BLaER1 (cell line): ENCODE data around the gene FOXK1.

Experiments used
- H3K27ac ChIP-seq: shearing (Covaris generic); formaldehyde crosslinking; 2 replicates; pipeline ENCODE4 v1.8.1; 2022
- H3K27me3 ChIP-seq: shearing (Covaris generic); formaldehyde crosslinking; 2 replicates; pipeline ENCODE4 v1.8.1; 2022
- H3K36me3 ChIP-seq: shearing (Covaris generic); formaldehyde crosslinking; 2 replicates; pipeline ENCODE4 v1.8.1; 2022
- H3K4me1 ChIP-seq: shearing (Covaris generic); formaldehyde crosslinking; 2 replicates; pipeline ENCODE4 v1.8.1; 2022
- H3K4me2 ChIP-seq: shearing (Covaris generic); formaldehyde crosslinking; 2 replicates; pipeline ENCODE4 v1.8.1; 2022
- H3K4me3 ChIP-seq: shearing (Covaris generic); formaldehyde crosslinking; 2 replicates; pipeline ENCODE4 v1.8.1; 2022
- H3K9ac ChIP-seq: shearing (Covaris generic); formaldehyde crosslinking; 2 replicates; pipeline ENCODE4 v1.8.1; 2022
- H3K9me3 ChIP-seq: shearing (Covaris generic); formaldehyde crosslinking; 2 replicates; pipeline ENCODE4 v1.8.1; 2022
- H4K20me1 ChIP-seq: shearing (Covaris generic); formaldehyde crosslinking; 2 replicates; pipeline ENCODE4 v1.8.1; 2022
- Cebpa-rat ChIP-seq: shearing (Covaris generic); IDR thresholded peaks from 2 replicates; pipeline ENCODE4 v1.8.1; 2022

FOXK1 gene

DNA sequence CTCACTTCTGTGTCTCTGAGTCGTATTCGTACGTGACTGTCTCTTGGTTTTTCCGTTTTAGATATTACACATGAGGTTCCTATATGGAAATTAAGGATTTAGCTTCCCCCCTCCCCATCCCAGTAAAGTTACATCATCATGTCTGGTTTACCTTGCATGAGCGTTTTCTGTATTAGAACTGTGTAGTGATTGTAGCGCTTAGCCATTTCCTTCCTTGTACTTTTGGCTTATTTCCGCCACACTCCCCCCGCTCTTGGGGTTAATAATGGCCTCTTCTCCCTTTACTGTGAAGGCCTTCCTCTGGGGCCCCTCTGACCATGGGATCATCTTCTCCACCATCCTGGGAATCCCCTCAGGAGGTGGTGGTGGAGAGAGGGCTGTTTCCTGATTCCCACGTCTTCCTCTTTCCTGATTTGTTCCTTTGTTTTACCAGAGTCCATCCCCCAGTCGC is 66.2 kb downstream of the FOXK1 start:
- H3K9me3 ChIP-seq = no peaks in the 10 kb centered on the region
- peak overlapping the region; percentile 20 for H3K9ac ChIP-seq
- peak overlapping the region; percentile 34; the same call in 1 of the 2 replicates for H3K4me3 ChIP-seq
- H4K20me1 ChIP-seq = peaks cover 98% of the 10 kb centered on the region
- peaks cover 67% of the 10 kb centered on the region for H3K36me3 ChIP-seq
- peak overlapping the region; percentile 68 for H3K27ac ChIP-seq
- no peaks in the 10 kb centered on the region for H3K27me3 ChIP-seq
- TF ChIP-seq Cebpa-rat = no peak
- H3K4me1 ChIP-seq = peaks cover 95% of the 10 kb centered on the region
- peak overlapping the region; percentile 89 for H3K4me2 ChIP-seq

DNA sequence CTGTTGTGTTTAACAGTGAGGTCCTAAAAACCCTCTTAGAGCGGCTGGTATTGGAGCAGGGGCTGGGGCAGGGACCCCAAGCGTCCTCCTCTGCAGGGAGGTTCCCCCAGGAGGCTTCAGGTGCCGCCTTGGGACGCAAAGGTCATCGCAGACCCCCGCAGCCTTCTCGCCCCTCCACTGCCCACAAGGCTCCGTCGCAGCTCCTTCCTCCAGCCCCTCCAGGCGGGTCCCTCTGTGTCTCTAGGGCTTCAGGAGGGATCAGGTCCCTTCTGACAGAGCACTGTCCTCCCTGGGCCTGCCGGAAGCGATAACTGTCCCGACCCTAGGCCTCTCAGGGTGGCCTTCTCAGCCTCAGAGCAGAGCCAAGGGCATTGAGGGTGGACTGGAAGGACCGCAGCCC is 67.3 kb downstream of the FOXK1 start:
- Histone ChIP-seq H3K27ac (peak overlapping the region; percentile 68), H3K9me3 (no peaks in the 10 kb centered on the region), H3K36me3 (peaks cover 73% of the 10 kb centered on the region), H3K27me3 (no peaks in the 10 kb centered on the region), H3K9ac (peak overlapping the region; percentile 20; the same call in 1 of the 2 replicates), H3K4me3 (no peak overlapping the region), H4K20me1 (peaks cover 98% of the 10 kb centered on the region), H3K4me2 (peak overlapping the region; percentile 89), H3K4me1 (peaks cover 88% of the 10 kb centered on the region)
- no peak for TF ChIP-seq Cebpa-rat

DNA sequence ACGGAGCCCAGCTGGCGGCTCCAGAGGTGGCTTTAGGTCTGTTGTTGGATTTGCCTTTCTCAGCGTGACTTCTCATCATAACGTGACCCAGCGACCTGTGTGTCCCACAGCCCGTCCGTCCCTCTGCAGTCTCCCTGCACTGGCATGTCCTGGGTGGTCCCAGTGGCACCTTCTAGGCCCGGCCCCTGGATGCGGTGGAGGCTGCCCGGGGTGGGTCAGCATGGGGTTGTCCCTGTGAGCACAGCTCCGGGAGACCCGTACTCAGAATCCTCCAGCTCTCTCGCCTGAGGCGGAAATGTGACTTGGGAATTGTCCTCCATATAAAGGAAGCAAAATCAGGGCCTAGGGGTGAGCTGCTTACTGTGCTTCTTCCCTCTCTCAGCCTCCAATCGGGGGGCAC is 67.7 kb downstream of the FOXK1 start:
- Histone ChIP-seq H3K27ac (peak overlapping the region; percentile 68), H3K4me2 (peak overlapping the region; percentile 89), H3K4me3 (no peak overlapping the region), H3K36me3 (peaks cover 78% of the 10 kb centered on the region), H3K4me1 (peaks cover 84% of the 10 kb centered on the region), H3K9me3 (no peaks in the 10 kb centered on the region), H3K27me3 (no peaks in the 10 kb centered on the region), H3K9ac (peak overlapping the region; percentile 20; the same call in 1 of the 2 replicates), H4K20me1 (peaks cover 98% of the 10 kb centered on the region)
- no peak for TF ChIP-seq Cebpa-rat

DNA sequence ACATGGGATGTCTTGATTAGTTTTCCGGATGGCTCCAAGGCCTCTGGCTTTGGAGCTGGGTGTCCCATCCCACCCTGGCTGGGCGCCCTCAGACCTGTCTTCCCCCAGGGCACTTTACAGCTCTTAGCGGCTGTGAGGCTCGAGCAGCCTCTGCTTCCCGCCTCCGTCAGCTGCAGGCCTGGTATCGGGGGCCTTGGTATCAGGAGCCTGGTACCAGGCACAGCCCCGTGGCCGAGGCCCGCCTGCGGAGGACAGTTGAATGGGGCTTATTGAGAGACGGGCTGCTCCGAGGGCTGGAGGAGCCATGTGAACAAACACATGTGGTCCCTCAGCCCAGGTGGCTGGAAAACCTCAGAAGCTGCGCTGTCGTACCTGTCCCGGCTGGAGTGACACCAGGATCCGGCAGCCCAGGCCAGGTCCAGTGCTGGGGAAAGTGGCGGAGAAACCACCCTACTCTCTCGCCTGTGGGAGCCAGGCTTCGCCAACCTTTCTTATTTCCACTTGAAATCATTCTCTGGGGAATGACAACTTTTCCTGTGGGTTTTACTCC is 69.4 kb downstream of the FOXK1 start:
- Histone ChIP-seq H4K20me1 (peaks cover 89% of the 10 kb centered on the region), H3K9me3 (no peaks in the 10 kb centered on the region), H3K4me3 (peak overlapping the region; percentile 11; the same call in 1 of the 2 replicates), H3K27ac (peak overlapping the region; percentile 46; the same call in 1 of the 2 replicates), H3K9ac (peak overlapping the region; percentile 61; the same call in 1 of the 2 replicates), H3K4me1 (peaks cover 67% of the 10 kb centered on the region), H3K4me2 (peak overlapping the region; percentile 56), H3K36me3 (peaks cover 92% of the 10 kb centered on the region), H3K27me3 (no peaks in the 10 kb centered on the region)
- no peak for TF ChIP-seq Cebpa-rat

DNA sequence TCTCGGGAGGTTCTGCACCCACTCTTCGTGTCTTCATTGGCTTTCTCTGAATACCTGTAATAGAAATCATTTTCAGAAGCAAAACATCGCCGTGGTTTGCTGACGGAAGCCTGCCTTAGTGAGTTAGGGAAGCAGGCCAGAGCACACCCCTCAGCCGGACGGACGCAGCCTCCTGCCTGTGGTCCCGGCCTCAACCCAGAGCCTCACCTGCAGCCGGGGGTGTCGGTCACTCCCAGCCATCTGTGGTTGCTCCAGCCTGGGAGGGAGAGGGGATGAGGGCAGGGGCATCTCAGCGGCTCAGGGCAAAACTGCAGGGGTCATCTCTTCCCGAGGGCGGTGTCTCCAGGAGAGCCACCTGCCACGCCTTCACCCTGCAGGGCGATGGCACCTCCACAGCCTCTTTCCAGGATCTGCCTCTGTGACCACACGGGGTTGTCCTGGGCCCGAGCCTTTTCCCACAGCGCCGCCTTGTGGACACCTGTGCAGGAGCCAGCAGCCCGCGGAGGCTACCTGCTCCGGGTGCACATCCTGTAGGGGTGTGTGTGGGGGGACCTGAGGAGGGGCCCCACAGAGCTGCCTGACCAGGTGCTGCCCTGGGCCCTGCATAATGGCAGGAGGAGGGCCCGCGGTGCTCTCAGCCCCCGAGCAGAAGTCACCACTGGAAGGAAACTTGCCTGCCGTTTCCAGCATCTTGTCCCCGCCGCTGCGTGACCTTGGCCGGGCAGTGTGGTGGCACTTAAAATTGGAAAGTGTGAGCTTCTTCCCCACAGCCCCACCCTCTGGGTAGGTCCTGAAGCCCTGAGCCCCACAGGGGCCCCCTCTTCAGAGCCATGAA is 71.7 kb downstream of the FOXK1 start:
- peaks cover 66% of the 10 kb centered on the region for H4K20me1 ChIP-seq
- peaks cover 100% of the 10 kb centered on the region for H3K36me3 ChIP-seq
- peaks cover 44% of the 10 kb centered on the region for H3K4me1 ChIP-seq
- no peaks in the 10 kb centered on the region for H3K9me3 ChIP-seq
- H3K27me3 ChIP-seq = no peaks in the 10 kb centered on the region
- no peak for TF ChIP-seq Cebpa-rat
- no peak overlapping the region for H3K4me3 ChIP-seq
- no peak overlapping the region for H3K9ac ChIP-seq
- H3K27ac ChIP-seq = no peak overlapping the region
- H3K4me2 ChIP-seq = no peak overlapping the region

DNA sequence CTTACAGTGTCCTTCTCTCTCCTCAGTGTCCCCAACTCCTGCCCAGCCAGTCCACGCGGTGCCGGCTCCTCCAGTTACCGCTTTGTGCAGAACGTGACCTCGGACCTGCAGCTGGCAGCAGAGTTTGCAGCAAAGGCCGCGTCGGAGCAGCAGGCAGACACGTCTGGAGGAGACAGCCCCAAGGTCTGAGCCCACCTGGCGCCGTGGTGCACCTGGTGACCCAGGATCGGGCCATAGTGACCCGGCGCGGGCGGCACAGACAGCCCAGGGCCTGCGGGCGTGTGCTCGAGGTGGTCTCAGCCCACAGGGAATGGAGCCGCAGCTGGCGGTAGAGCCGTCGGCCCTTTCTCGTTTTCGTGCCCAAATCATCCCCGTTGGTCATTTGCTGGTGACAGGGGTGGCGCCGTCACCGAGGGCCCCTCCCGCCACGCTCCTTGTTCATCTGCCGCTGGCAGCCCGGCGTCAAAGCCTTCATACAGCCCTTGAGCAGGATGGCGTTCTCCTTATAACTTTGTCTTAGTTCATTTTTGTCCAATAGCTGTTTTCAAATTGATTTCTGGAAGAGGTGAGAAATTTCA is 72.4 kb downstream of the FOXK1 start:
- peaks cover 100% of the 10 kb centered on the region for H3K36me3 ChIP-seq
- H3K27ac ChIP-seq = no peak overlapping the region
- peaks cover 37% of the 10 kb centered on the region for H3K4me1 ChIP-seq
- TF ChIP-seq Cebpa-rat = no peak
- H3K4me3 ChIP-seq = no peak overlapping the region
- peaks cover 59% of the 10 kb centered on the region for H4K20me1 ChIP-seq
- H3K27me3 ChIP-seq = no peaks in the 10 kb centered on the region
- no peaks in the 10 kb centered on the region for H3K9me3 ChIP-seq
- H3K9ac ChIP-seq = no peak overlapping the region
- no peak overlapping the region for H3K4me2 ChIP-seq

DNA sequence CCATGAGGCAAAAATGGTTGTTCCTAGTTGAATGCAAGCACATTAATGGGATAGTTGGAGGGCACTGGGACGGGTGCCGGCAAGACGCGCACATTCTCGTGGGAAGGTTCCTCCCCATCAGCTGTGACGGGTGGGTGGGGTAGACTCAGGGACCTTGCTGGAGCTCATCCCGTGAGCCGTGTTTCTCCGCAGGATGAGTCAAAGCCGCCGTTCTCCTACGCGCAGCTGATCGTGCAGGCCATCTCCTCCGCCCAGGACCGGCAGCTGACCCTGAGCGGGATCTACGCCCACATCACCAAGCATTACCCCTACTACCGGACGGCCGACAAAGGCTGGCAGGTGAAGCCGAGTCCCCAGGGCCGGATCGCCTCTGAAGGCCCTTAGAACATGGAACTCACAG is 73.0 kb downstream of the FOXK1 start:
- H3K9ac ChIP-seq = no peak overlapping the region
- H3K36me3 ChIP-seq = peaks cover 100% of the 10 kb centered on the region

DNA sequence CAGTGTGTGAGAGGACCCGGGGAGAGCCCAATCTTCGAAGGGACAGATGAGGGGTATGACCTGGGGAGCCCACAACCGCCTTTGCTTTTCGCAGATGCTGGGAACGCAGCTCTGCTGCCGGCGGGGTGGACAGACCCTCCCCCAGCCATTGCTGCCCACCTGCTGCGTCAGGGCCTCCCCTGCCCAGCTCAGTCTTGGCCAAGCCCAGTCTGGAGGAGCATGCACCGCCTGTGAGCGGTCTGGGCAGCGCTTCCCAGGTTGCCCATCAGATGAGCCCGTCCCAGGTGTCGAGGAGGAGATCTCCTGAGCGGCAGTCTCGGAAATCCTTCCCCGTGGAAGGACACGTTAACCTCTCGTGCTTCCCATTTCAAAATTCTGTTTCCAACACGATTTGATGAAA is 76.0 kb downstream of the FOXK1 start:
- Histone ChIP-seq H3K27me3 (no peaks in the 10 kb centered on the region), H4K20me1 (peaks cover 44% of the 10 kb centered on the region), H3K4me1 (peaks cover 6% of the 10 kb centered on the region; the same call in 1 of the 2 replicates), H3K9ac (no peak overlapping the region), H3K27ac (no peak overlapping the region), H3K9me3 (no peaks in the 10 kb centered on the region), H3K4me2 (no peak overlapping the region), H3K4me3 (no peak overlapping the region), H3K36me3 (peaks cover 100% of the 10 kb centered on the region)
- TF ChIP-seq Cebpa-rat = no peak

More for the DNA sequence above, 73.0 kb downstream of the FOXK1 start:
- no peak overlapping the region for H3K4me2 ChIP-seq
- peaks cover 31% of the 10 kb centered on the region for H3K4me1 ChIP-seq
- no peaks in the 10 kb centered on the region for H3K9me3 ChIP-seq
- no peak overlapping the region for H3K27ac ChIP-seq
- H4K20me1 ChIP-seq = peaks cover 54% of the 10 kb centered on the region
- no peak for TF ChIP-seq Cebpa-rat
- no peaks in the 10 kb centered on the region for H3K27me3 ChIP-seq
- H3K4me3 ChIP-seq = no peak overlapping the region

DNA sequence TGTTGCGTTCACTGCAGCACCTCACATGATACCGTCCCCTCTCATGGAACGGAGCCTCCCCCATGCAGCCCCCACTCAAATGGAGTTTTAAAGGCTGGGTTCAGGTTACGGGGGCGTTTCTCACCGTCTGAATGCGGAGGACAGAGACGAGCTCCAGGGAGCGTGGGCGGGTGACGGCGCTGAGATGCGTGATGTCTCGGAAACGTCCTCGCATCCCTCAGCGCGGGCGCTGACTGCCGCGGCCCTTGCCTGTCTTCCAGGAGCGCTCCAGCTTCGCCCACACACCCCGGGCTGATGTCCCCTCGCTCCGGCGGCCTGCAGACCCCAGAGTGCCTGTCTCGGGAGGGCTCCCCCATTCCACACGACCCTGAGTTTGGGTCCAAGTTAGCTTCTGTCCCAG is 76.7 kb downstream of the FOXK1 start:
- H3K9me3 ChIP-seq = no peaks in the 10 kb centered on the region
- no peaks in the 10 kb centered on the region for H3K27me3 ChIP-seq
- peaks cover 100% of the 10 kb centered on the region for H3K36me3 ChIP-seq
- H3K4me2 ChIP-seq = no peak overlapping the region
- no peak for TF ChIP-seq Cebpa-rat
- H4K20me1 ChIP-seq = peaks cover 44% of the 10 kb centered on the region
- no peak overlapping the region for H3K27ac ChIP-seq
- no peak overlapping the region for H3K9ac ChIP-seq
- no peaks in the 10 kb centered on the region for H3K4me1 ChIP-seq
- H3K4me3 ChIP-seq = no peak overlapping the region

DNA sequence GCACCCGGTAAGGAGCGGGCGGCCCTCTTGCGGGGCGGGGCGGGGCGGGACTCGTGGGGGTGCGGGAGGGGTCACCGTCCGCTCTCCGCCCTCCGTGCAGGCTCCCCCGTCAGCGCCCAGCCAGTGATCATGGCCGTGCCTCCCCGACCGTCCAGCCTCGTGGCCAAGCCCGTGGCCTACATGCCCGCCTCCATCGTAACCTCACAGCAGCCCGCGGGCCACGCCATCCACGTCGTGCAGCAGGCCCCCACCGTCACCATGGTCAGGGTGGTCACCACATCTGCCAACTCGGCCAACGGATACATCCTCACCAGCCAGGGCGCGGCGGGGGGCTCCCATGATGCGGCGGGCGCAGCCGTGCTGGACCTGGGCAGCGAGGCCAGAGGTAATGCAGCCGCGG is 77.1 kb downstream of the FOXK1 start:
- Histone ChIP-seq H3K4me3 (no peak overlapping the region), H3K27ac (no peak overlapping the region), H3K4me2 (no peak overlapping the region), H3K9me3 (no peaks in the 10 kb centered on the region), H4K20me1 (peaks cover 44% of the 10 kb centered on the region), H3K27me3 (no peaks in the 10 kb centered on the region), H3K4me1 (no peaks in the 10 kb centered on the region), H3K9ac (no peak overlapping the region), H3K36me3 (peaks cover 100% of the 10 kb centered on the region)
- no peak for TF ChIP-seq Cebpa-rat
